Sigmoid colon (tissue), 4 donors: ENCODE results near the gene CCR5.

Source experiments
- CTCF ChIP-seq, 4 experiments: fragments of 450-650 bp in 3 of 4; fragments of 200-600 bp in 1 of 4; IDR thresholded peaks; one replicate each; pipeline ENCODE4 v1.5.1; 2016 to 2019; ENCODE audit warnings: antibody characterized with exemption in 4 of 4, mild to moderate bottlenecking in 3 of 4, moderate library complexity in 2 of 4
- POLR2A ChIP-seq, 2 donors: fragments of 450-650 bp; IDR thresholded peaks; one replicate each; pipeline ENCODE4 v1.6.1; 2016; ENCODE audit warnings: antibody characterized with exemption in 2 of 2, mild to moderate bottlenecking in 2 of 2, moderate library complexity in 2 of 2
- POLR2AphosphoS5 ChIP-seq, 4 donors: sonication (generic); formaldehyde crosslinking; IDR thresholded peaks; one replicate each; pipeline ENCODE4 v1.6.1; 2017; ENCODE audit warnings: antibody characterized with exemption in 4 of 4

DNA sequence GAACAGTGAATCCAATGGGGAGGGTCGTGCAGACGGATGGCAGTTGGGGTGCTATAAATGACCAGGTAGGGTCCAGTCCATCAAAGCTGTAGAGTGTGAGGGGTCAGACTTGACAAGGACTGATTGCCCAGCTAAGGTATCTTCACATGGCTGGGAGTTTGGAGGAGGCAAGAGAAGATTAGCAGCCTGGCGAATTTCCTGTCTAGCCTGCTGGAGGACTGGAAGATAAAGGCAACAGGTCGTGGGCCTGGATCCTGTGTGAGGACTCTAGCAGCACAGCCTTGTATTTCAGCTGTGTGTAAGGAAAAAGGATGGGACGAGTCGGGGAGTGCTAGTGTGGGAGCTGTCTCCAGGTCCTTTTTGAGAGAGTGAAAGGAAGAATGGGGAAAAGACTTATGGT lies 18.6 kb downstream of the CCR5 start:
- no peak for TF ChIP-seq POLR2A (IDR thresholded peaks at IDR 0.05)
- TF ChIP-seq CTCF (IDR thresholded peaks at IDR 0.05) = no peak
- no peak for TF ChIP-seq POLR2AphosphoS5 (IDR thresholded peaks at IDR 0.05)
